CD4-positive, alpha-beta T cell treated with Interleukin-6 for 4 hours (primary cell): ENCODE measurements around the gene ATAD1.
A peak's percentile ranks its signal among the peaks of the same experiment; 100 is the strongest.

Experiments used
- DNase-seq: peaks from one replicate; pipeline ENCODE4 v3.0.0-alpha.2; 2020; ENCODE audit warnings: mixed read lengths

ATAD1 gene

GRCh38 chr10:87799860-87800259, 18.2 kb downstream of the ATAD1 start:
- DNase-seq, result no peak

- no peak for DNase-seq
Measured at GRCh38 chr10:87798082-87798481, 19.9 kb downstream of the ATAD1 start.

DNA sequence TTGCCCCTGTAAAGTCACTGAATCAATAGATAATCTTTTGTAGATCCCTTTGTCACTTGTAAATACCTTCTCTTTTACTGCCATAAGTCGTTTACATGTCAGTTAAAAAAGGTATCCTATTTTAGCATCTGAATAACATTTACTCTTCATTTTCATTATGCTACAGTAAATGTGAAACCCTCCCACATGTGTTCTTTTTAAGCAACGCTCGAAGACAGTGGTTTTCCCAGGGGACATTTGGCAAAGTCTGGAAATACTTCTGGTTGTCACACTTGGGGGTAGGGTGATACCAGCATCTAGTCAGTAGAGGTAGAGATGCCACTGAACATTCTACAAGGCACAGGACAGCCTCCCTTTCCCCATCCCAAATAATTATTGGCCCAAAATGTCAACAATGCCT, 23.7 kb downstream of the ATAD1 start:
- no peak for DNase-seq

- no peak for DNase-seq
Measured at GRCh38 chr10:87790185-87790584, 27.8 kb downstream of the ATAD1 start.

- no peak for DNase-seq
Measured at GRCh38 chr10:87786421-87786820, 31.6 kb downstream of the ATAD1 start.

DNA sequence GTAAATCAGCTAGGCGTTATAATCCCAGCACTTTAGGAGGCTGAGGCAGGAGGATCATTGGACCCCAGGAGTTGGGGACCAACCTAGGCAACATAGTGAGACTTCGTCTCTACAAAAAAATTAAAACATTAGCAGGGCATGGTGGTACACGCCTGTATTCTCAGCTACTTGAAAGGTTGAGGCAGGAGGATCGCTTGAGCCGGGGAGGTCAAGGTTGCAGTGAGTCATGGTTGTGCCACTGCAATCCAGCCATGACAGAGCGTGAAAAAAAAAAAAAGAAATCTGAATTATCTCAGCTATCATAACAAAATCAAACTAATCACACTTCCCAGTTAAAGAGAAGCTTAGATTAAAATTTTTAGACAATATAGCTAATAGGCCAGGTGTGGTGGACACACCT, 35.3 kb downstream of the ATAD1 start:
- DNase-seq, result no peak

- DNase-seq, result no peak
Measured at GRCh38 chr10:87781545-87781944, 36.5 kb downstream of the ATAD1 start.

DNA sequence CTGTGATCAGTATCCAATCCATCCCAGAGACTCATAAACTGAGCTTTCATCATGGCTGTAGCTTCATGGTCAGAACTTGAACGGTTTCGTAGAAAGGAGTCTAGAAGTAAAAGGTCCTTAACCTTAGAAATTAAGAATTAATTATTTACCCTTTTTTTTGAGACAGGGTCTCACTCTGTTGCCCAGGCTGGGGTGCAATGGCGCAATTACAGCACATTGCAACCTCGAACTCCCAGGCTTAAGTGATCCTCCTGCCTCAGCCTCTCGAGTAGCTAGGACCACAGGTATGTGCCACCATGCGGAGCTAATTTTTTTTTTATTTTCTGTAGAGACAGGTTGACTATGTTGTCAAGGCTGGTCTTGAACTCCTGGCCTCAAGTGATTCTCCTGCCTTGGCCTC, 41.7 kb downstream of the ATAD1 start:
- no peak for DNase-seq

DNA sequence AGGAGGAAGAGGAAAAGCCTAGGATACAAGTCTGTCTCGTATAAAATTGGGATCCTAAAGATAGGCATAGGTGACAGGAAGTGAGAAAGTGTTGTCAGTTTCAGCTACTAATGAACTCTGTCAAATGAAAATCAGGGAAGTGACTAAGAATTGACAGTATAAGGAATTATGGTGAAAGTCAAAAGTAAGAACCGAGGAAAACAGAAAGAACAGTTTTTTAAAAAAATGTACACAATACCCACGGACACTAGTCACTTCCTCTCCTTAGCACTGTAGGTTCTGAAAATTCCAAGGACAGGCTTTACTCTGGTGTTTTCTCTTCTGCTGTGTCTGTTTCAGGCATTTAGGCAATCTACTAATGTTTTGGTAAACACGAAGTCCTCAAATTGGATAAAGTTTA, 42.3 kb downstream of the ATAD1 start:
- no peak for DNase-seq

DNA sequence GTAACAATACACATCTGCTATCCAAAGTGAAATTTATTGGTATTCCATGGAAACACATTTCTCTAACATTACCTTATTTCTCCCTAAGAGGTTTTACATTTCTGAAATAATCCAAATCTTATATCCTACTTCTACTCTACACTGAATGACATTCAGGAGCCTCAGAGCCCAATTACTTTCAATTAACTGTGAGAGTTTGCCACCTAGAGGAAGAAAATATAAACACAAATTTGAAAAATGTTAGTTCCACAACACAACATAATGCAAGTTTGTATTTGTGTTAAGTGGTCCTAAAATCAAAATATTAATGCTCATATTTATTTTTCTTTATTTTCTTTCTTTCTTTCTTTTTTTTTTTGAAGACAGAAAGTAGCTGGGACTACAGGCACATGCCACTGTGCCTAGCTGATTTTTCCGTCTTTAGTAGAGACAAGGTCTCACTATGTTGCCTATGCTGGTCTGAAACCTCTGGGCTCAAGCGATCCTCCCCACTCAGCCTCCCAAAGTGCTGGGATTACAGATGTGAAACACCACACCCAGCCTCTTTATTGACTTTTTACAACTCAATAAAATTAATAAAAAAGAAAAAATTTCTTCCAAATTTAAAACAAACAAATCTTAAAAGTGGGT, 46.0 kb downstream of the ATAD1 start:
- no peak for DNase-seq

GRCh38 chr10:87767253-87767652, 50.8 kb downstream of the ATAD1 start:
- DNase-seq, result no peak

GRCh38 chr10:87765666-87766376, 52.2 kb downstream of the ATAD1 start:
- no peak for DNase-seq

DNA sequence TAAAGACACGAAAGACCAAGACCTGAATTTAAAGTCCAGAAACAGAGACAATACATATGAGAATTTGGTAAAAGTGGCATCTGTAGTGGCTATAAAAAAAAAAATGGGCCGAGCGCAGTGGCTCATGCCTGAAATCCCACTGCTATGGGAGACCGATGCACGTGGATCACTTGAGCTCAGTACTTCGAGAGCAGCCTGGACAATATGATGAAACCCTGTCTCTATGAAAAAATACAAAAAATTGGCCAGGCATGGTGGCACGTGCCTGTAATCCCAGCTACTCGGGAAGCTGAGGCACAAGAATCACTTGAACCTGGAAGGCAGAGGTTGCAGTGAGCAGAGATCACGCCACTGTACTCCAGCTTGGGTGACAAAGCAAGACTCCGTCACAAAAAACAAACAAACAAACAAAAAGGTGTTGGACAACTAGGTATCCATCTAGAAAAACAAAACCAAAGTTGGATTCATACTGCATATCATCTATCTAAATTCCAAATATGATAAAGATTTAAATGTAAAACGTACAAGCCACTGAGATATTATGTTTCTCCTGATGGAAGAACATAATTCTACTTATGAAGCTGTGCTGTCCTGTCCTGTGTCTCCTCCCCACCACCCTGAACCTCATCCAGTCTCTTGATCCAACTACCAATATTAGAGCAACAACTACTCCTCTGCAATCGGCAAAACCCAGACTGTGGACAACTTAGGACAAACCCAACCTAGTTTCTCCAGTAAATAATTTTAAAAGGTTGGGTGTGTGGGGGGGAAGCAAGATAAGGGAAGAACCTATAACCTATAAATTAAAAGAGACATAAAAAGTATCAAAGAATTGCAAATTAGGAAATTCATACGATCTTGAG, 53.7 kb downstream of the ATAD1 start:
- DNase-seq, result no peak

- DNase-seq, result no peak
Measured at GRCh38 chr10:87763086-87763861, 54.8 kb downstream of the ATAD1 start.

DNA sequence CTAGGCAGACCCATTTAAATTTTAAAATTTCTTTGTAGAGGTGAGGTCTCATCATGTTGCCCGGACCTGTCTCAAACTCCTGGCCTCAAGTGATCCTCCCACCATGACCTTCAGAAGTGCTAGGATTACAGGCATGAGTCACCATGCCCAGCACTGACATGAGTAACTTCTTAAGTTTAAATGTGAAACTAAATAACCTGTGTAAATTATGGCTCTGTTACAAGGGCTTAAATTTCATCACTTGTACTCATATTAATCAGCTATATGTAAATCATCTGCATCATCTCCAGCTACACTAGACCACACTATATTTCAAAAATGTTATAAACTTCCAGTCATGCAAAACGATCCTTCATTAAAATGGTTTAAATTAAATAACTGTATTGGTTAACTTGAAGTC, 56.1 kb downstream of the ATAD1 start:
- DNase-seq, result peak; percentile 12

DNA sequence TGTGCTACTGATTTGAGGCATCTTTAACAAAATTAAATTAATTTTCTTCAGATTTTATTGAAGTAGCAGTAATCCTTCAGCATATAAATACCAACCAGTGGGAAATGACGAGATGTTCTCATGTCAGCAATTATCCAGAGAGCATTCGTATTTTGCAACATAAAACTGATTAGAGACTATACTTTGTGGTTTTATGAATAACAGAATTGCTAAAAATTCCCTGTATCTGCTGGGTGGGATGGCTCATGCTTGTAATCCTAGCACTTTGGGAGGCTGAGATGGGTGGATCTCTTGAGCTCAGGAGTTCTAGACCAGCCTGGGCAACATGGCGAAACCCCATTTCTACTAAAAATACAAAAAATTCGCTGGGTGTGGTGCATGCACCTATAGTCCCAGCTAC, 56.9 kb downstream of the ATAD1 start:
- no peak for DNase-seq

DNA sequence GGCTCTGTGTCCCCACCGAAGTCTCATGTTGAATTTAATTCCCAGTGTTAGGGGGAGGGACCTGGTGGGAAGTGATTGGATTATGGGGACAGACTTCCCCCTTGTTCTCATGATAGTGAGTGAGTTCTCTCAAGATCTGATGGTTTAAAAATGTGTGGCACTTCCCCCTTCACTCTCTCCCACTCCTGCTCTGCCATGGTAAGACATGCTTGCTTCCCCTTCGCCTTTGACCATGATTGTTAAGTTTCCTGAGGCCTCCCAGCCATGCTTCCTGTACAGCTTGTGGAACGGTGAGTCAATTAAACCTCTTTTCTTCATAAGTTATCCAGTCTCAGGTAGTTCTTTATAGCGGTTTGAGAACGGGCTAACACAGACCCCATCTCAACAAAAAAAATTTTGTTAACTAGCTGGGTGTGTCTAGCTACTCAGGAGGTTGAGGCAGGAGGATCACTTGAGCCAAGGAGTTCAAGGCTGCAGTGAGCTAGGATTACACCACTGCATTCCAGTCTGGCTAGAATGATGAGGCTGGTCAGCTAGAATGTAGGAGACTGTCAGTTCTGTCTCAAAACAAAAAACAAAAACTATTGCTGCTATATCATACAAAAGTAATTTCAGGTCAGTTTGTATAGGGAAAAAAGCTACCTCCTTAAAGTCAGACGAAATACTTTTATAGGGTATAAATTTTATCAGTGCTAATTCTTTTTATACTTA, 57.7 kb downstream of the ATAD1 start:
- no peak for DNase-seq

DNA sequence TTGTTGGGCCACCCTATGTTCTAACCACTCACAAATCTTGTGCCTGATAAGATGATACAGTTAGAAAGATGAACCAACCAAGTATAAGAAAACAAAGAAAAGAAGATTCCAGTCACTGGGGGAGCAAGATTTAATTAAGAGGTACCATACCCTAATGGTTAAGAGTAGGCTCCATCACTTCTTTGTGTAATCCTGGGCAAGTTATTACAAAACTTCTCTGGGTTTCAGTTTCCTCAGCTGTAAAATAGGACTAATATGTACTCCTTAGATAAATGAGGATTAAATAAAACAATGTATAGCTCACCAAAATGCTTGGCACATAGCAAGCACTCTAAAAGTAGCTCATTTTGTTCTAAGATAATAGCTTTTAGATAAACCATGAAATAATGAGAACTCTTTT, 58.5 kb downstream of the ATAD1 start:
- no peak for DNase-seq

GRCh38 chr10:87757685-87758084, 60.3 kb downstream of the ATAD1 start:
- no peak for DNase-seq

GRCh38 chr10:87753995-87754866, 63.8 kb downstream of the ATAD1 start:
- DNase-seq, result no peak

DNA sequence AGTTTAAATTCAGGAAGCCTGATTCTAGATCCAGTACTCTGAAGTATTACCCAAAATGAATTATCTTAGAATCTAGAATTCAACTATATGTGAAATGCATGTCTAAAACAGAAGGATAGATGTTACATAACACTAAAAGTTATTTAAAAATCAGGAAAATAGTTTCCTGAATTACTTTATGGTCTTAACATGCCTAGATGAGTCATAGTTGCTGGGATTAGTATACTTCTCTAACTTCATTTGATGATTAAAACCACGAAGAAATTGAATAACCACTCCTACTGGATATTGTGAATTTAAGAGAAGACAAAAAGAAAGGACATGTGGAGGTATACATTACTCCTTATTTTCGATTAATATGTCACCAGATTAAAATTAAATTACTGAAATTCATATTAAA, 65.5 kb downstream of the ATAD1 start:
- no peak for DNase-seq
